ENCODE data around the gene TACR2.

The TACR2 gene

GRCh38 chr10:69367469-69367868, 49.2 kb downstream of the TACR2 start:
- no peak for DNase-seq

GRCh38 chr10:69366738-69367137, 50.0 kb downstream of the TACR2 start:
- no peak for DNase-seq

GRCh38 chr10:69364232-69364940, 52.3 kb downstream of the TACR2 start:
- DNase-seq, result no peak

GRCh38 chr10:69363666-69364065, 53.1 kb downstream of the TACR2 start:
- no peak for DNase-seq

- no peak for DNase-seq
Observed at GRCh38 chr10:69362471-69362954, 54.2 kb downstream of the TACR2 start.

GRCh38 chr10:69361303-69361614, 55.5 kb downstream of the TACR2 start:
- no peak for DNase-seq

GRCh38 chr10:69360485-69361302, 56.0 kb downstream of the TACR2 start:
- DNase-seq, result no peak

- peak in 1 of 2 experiments; percentile 13 for DNase-seq
Observed at GRCh38 chr10:69359594-69359993, 57.1 kb downstream of the TACR2 start.

GRCh38 chr10:69359148-69359547, 57.6 kb downstream of the TACR2 start:
- DNase-seq, result no peak

GRCh38 chr10:69358148-69358795, 58.4 kb downstream of the TACR2 start:
- no peak for DNase-seq

GRCh38 chr10:69356187-69356586, 60.5 kb downstream of the TACR2 start:
- no peak for DNase-seq

- no peak for DNase-seq
Observed at GRCh38 chr10:69353977-69354635, 62.6 kb downstream of the TACR2 start.
